ENCODE measurements around the gene COL20A1.

Gene COL20A1

DNA sequence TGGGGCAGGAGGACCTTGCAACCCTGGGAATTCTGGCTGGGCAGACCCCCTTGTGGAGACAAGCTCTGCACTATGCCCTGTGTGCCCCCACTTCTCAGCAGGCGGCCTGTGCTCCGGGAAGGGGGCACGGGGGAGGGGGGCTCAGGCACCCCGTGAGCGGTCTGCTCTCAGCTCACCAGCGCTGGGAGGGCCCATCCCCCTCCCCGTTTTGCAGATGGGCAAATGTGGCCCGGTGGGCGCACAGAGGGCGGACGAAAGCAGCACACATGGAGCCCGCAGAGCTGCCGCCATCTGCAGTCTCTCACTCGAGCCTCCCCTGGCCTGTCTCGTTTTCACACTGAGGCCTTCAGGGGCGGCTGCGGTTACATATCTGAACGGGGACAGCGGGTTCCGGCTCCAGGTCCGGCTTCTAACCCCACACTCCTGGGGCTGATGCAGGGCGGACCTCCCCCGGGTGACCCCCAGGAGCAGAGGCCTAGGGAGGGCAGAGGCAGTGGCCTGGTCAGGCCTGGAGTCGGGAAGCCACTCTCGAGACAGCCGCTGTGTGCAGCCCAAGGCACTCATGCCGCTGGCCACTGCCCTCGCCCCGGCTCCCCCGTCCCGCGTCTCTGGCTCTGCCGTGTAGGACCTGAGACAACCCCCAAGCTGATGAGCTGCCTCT lies 54.2 kb downstream of the COL20A1 start:
- DNase-seq (ENCODE audit: low read depth in 2 of 3, low spot score in 1 of 3), result no peak

DNA sequence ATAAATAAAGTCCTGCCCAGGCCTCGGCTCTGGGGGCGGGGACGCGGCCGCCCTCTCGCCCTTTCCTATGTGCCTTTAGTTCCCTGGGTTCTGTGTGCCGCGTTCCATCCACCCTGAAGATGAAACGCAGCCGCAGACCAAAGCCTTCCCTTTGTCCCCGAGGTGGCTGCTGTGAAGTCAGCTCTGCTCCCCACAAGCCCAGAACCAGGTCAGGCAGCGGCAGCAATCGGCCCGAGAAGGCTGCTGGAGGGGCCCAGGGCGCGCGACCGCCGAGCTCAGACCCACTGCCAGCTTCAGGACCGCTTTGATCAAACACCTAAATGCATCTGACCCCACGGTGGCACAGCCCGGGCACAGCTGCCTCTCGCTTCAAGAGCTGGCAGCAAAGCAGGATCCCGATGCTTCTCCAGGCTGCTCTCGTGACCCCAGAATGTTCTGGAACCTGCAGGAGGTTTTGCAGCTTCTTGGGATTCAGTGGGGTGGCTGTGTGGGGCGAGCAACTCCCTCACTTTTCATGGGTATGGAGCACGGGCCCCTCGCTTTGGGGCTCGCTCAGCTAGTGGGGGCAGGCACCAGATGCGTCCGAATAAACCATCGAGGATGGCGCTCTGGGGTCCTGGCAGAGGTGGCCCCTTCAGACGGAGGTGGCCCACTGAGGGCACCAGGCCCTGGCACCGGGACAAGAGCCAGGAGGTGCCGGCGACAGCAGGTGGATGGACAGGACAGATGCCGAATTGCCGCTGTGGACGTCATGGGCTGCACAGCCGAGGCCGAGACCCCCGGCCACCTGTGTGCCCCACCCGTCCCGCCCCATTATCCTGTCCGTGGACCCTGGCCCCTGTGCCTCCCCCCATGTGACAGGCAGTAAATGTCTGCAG lies 55.2 kb downstream of the COL20A1 start:
- no peak for DNase-seq (ENCODE audit: low read depth in 2 of 3, low spot score in 1 of 3)

- no peak for DNase-seq (ENCODE audit: low read depth in 2 of 3, low spot score in 1 of 3)
Measured at GRCh38 chr20:63348828-63349515, 56.0 kb downstream of the COL20A1 start.

DNA sequence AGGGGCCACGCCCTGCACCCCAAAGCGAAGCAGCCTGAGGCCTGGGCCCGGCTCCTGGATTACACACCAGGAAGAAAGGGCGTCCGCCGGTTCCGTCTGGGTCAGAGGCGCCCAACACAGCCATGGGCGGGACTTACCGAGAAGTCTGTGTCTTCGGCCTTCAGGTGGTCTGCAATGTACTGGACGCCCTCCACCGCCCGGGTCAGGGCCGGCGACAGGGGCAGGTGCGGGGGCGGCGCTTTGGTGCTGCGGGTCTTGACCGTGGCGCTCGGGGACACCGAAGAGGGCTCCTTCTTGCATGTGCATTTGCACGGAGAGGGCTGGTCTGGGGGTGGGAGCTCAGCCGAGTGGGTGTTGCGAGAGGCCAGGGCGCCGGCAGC lies 56.5 kb downstream of the COL20A1 start:
- no peak for DNase-seq (ENCODE audit: low read depth in 2 of 3, low spot score in 1 of 3)

- no peak for DNase-seq (ENCODE audit: low read depth in 2 of 3, low spot score in 1 of 3)
Measured at GRCh38 chr20:63350196-63350595, 57.2 kb downstream of the COL20A1 start.

DNA sequence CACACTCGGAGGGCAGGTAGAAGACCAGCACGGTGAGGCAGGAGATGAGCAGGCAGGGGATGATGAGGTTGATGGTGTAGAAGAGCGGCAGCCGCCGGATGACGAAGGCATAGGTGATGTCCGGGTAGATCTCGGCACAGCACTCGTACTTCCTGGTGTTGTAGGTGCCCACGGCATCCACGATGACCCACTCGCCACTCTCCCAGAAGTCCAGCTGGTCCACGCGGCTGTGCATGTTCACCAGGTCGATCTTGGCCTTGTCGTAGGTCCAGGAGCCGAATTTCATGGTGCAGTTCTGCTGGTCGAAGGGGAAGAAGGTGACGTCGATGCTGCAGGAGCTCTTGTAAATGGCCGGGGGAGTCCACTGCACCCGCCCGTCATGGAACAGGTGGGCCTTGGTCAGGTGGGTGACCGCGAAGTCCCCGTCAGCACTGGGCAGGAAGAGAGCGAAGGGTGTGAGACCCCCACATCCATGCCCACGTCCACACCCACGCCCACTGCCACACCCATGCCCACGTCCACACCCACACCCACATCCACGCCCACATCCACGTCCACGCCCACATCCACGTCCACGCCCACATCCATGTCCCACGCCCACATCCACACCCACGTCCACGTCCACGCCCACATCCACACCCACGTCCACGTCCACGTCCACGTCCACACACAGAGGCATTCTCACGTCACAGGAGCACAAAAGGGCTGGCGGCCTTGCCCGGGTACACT lies 57.8 kb downstream of the COL20A1 start:
- DNase-seq (ENCODE audit: low read depth in 2 of 3, low spot score in 1 of 3), result no peak

DNA sequence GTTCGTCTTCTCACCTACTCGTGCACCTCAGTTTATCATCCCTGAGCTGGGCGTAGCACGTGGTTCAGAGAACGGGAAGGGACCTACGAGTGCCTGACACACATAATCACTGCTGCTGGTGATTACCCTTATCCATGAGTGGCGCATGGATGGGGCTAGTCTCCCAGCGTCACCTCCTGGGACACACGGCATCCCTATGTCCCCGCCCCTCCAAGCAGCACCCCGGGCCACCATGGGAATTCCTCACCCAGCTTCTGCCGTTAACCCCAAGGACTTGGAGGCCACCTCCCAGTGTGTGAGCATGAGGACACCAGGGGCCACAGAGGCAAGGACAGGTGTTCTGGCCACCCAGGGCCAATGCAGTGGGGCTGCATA lies 58.3 kb downstream of the COL20A1 start:
- no peak for DNase-seq (ENCODE audit: low read depth in 2 of 3, low spot score in 1 of 3)

DNA sequence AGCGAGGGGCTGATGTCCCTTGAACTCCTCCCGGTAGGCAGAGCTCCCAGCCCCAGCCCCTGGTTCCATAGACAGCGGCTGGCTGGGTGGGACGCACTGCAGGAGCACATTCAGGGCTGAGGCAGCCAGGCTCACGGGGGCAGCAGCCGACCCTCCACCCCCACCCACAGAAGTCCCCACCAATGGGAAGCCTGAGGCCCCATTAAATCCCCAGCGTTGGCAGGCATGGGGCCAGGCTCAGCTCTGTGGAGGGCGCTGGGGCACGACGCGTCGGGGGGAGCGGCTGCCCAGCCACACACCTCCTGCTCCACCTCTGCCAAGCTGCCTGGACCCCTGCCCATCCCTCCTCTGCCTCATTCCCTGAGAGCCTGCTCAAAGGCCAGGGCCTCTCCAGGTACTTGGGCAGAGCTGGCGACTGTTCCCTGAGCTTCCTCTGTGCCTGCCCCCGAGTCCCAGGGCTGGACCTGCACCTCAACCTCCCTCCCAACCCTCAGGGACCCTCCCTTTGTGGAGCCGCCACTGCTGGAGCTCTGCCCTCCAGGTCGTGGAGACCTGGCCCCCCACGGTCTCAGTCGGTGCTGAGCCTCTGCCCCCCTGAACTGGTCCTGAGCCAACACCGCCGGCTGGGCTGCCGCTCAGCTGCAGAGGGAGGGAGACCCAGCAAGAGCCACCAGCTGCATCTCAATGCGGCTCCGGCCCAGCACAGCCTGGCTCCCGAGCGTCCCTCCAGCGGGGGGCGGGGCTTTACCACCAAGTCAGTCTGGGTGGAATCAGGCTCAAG lies 59.0 kb downstream of the COL20A1 start:
- no peak for DNase-seq (ENCODE audit: low read depth in 2 of 3, low spot score in 1 of 3)

DNA sequence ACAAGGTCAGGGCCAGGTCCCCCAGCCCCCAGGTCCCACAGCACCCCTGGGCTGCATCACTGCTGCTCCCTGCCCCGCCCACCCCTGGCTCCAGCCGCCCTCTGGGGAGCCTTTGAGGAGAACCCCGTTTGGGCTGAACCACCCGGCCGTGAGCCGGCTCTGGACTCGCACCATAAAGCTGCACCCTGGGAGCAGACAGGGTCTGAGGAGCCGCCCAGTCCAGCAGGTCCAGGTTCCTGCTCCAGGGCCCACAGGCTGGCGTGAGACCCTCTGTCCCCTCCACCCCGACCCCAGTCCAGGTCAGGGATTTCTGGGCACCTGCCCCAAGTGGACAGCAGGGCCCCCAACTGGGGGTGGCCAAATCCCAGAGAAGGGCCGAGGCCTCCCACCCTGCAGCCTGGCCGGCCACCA lies 59.8 kb downstream of the COL20A1 start:
- DNase-seq (ENCODE audit: low read depth in 2 of 3, low spot score in 1 of 3), result no peak

DNA sequence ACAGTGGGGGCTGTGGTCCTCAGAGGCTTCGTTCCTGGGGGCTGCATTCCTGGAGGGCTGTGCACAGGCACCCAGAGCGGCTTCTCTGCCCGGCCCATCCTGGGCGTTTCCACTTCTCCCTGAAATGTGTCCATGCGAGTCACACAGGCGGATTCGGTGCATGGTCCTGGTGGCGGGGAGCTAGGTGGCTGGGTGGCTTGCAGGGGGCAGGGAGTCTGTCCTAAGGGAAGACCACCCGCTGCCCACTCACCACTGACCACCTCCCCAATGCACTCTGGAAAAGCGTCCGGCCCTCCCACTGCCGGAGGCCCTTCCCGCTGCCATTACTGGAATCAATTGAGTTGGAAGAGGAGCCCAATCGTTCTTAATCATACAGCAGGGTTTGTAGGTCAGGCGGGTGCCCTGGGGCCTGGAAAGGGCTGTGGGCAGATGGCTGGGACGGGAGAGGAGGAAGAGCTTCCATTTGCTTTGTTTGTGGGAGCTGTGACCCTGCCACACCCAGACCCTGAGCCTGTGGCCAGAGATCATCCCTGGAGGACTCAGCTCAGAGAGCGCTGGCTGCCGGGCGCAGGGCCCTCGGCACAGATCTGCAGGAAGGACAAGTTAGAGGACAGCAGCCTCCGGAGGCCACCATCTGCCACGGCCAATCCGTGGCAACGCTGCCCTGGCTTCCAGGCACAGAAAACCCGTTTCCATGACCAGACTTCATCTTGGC lies 61.8 kb downstream of the COL20A1 start:
- DNase-seq (ENCODE audit: low read depth in 2 of 3, low spot score in 1 of 3), result no peak

- DNase-seq (ENCODE audit: low read depth in 2 of 3, low spot score in 1 of 3), result no peak
Measured at GRCh38 chr20:63355781-63356295, 62.9 kb downstream of the COL20A1 start.

DNA sequence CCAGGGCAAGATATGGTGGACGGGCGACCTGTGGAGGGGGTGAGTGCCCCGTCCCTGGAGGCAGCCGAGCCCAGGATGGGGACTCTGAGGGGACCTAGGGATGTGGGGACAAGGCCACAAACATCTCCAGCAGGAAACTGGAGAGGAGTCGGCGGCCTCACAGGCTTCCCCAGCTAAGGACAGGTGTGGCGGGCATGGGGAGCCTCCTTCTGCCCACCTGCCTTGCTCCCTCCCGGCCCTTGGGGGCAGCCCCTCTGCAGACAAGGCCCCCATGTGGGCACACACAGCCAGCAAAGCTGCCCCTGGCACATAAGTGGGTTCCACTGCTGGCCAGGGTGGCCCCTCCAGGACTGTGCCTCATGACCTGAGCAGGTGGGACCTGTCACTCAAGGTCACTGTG lies 63.5 kb downstream of the COL20A1 start:
- DNase-seq (ENCODE audit: low read depth in 2 of 3, low spot score in 1 of 3), result no peak

DNA sequence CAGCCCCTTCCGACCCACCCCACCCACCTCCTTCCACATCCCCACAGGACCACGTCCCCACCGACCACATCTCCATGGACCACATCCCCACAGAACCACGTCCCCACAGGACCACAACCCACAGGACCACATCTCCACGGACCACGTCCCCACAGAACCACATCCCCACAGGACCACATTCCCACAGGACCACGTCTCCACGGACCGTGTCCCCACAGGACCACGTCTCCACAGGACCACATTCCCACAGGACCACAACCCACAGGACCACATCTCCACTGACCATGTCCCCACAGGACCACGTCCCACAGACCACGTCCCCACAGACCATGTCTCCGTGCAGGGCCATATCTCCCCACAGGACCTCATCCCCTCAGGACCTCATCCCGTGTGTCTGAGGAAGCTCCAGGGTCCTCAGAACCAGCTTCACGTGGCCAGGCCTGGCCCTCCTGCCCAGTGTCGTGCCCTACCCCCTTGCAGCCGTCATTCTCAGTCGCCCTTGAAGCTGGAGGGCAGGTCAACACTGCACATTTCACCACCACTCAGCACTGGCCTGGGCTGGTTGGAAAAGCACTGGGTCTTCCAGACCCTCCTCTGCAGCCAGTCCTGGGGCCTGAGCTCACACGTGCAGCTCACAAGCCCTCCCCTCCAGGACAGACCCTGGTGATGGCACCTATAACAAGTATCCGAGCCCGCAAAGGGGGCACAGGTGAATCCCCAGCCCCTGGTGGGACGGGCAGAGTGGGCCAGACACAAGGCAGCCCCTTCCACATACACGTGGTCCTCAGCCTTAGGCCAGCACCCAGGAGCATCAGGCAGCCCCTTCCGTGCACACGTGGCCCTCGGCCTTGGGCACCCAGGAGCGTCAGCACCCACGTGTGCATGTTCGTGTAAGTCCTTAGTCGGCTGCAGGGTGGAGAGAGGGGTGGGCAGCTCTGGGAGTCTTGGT lies 64.2 kb downstream of the COL20A1 start:
- no peak for DNase-seq (ENCODE audit: low read depth in 2 of 3, low spot score in 1 of 3)

DNA sequence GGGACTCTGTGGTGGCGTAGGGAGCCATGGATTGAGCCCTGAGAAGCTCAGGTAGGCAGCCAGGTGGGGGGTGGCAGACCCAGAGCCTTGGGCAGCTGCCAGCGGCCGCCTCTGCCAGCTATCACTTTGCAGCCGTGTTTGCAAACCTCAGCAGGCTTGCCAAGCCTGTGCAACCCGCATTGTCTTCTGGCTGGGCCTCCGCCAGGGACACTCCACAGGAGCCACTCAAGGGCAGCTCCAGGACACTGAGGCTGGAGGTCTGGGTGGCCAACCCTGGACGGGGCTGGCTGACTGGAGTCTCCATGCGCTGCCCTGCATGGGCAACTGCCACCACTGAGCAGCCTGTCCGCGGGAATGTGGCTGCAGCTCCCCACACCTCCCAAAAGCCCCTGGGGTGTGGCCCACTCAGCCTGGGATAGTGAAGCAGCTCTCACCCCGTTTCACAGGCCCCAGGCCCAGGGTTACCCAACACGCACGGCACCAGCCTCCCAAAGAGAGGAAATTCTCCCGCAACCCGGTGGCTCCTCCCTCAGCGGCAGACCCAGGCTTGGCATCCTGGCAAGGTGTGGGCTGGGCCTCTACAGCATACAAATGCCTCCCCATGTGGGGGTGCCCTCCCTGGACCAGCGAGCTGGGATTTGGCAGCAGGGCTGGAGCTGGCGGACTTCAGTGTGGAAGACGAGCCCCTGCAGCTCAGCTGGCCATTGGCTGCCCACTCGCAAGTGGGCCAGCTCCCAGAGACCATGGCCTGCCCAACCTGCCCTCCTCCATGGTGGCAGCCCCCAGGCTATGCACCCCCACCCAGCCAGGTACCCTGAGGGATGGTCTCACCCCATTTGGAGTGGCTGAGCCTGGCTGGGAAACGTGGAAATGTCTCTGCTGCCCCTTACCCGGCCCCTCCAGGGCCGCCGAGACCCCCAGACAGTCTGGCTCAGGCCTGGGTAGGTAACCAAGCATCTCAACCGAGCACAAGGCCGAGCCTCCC lies 65.2 kb downstream of the COL20A1 start:
- no peak for DNase-seq (ENCODE audit: low read depth in 2 of 3, low spot score in 1 of 3)

- no peak for DNase-seq (ENCODE audit: low read depth in 2 of 3, low spot score in 1 of 3)
Measured at GRCh38 chr20:63359164-63359934, 66.4 kb downstream of the COL20A1 start.

- no peak for DNase-seq (ENCODE audit: low read depth in 2 of 3, low spot score in 1 of 3)
Measured at GRCh38 chr20:63359937-63360849, 67.2 kb downstream of the COL20A1 start.
